ENCODE results near the gene KRTAP5-4. TPM values are rescaled to one million over a fixed set of nuclear protein-coding genes. Genes with fewer than 3 reads are reported as not detected.

The KRTAP5-4 gene
- total RNA-seq, 2 donors from 2014 or later, result not detected

DNA sequence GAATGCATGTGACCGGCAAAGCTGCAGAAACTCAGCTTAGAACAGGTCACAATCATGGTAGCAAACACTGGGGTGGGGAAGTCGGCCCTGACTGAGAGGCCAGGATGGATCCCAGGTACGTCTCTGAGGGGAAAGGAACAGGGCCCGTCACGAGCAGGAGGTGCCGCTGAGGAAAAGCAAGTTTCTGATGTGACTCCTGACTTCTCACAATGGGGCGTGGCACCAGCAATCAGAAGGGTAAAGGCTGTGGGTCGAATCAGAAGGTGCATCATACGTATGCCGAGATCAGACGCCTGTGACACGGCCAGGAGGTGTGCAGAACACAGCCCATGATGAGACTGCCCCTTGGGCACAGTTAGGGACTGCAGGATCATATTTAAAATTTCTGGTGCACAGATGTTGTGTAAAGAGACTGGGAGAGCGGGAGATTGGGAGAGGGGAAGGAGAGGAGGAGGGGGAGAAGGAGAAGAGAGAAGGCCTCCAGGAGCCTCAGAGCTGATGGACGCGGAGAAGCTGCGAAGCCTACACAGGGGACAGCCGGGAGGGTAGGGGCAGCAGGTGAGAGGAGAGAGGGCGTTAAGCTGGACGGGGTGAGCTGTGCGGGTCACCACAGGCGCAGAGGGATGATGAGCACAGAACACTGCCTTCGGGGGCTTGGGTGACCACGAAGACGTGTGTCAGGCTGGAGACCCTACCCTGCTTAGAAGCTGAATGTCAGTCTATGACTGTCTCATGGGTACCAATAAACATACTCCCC is 38.4 kb upstream of the KRTAP5-4 start:
- intact Hi-C loops (cut with DNase I), result no loop called here
- Histone ChIP-seq H3K9me3 (no peaks in the 10 kb centered on the region), H3K27me3 (no peaks in the 10 kb centered on the region), H3K4me3 (no peak overlapping the region), H3K36me3 (replicated peaks in 1 of 2; ENCODE audit: insufficient read depth in 1 of 2, low read depth in 2 of 2) (no peaks in the 10 kb centered on the region), H3K4me1 (no peaks in the 10 kb centered on the region), H3K27ac (no peak overlapping the region)
- 61 to 77% methylated on average over 24 of the region's 24 CpGs for WGBS, 2 donors
- no peak for DNase-seq
- TF ChIP-seq, protein P1, sequence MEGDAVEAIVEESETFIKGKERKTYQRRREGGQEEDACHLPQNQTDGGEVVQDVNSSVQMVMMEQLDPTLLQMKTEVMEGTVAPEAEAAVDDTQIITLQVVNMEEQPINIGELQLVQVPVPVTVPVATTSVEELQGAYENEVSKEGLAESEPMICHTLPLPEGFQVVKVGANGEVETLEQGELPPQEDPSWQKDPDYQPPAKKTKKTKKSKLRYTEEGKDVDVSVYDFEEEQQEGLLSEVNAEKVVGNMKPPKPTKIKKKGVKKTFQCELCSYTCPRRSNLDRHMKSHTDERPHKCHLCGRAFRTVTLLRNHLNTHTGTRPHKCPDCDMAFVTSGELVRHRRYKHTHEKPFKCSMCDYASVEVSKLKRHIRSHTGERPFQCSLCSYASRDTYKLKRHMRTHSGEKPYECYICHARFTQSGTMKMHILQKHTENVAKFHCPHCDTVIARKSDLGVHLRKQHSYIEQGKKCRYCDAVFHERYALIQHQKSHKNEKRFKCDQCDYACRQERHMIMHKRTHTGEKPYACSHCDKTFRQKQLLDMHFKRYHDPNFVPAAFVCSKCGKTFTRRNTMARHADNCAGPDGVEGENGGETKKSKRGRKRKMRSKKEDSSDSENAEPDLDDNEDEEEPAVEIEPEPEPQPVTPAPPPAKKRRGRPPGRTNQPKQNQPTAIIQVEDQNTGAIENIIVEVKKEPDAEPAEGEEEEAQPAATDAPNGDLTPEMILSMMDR (IDR thresholded peaks at IDR 0.05), result no peak
- TF ChIP-seq POLR2A (IDR thresholded peaks at IDR 0.05), result no peak
- no peak for ATAC-seq

DNA sequence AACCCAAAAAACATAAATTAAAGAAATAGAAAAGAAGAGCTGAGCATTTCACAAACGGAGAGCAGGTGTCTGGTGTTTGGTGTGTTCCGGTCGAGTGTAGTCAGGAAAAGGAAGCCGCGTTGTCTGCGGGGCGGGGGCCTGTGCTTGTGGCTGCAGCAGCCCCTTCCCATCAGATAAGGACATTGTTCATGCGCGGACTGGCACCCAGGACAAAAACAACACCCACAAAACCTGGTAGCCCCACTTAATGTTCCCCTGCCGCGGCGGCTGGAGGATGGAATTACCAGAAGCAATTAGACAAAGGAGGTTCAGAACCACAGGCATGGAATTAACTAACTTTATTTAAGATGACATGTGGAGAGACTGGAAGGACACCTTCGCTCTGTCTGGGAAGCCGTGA is 37.6 kb upstream of the KRTAP5-4 start:
- H3K27ac ChIP-seq, result no peak overlapping the region
- no peak for ATAC-seq
- no peak for DNase-seq
- TF ChIP-seq, protein P1 (IDR thresholded peaks at IDR 0.05), result no peak
- TF ChIP-seq POLR2A (IDR thresholded peaks at IDR 0.05), result no peak
- no peaks in the 10 kb centered on the region for H3K27me3 ChIP-seq
- H3K9me3 ChIP-seq, result no peaks in the 10 kb centered on the region
- 69 to 77% methylated on average over 12 to 14 of the region's 14 CpGs for WGBS, 2 donors
- H3K4me3 ChIP-seq, result no peak overlapping the region
- intact Hi-C loops (cut with DNase I), result loop anchor here (10.0 kb wide), 1 partner anchor 495 kb away; no protein-coding TSS in a partner anchor
- no peaks in the 10 kb centered on the region for H3K4me1 ChIP-seq
- H3K36me3 ChIP-seq (replicated peaks in 1 of 2; ENCODE audit: insufficient read depth in 1 of 2, low read depth in 2 of 2), result no peaks in the 10 kb centered on the region

- intact Hi-C loops (cut with DNase I), result loop anchor here (10.0 kb wide), 1 partner anchor 498 kb away; no protein-coding TSS in a partner anchor
- WGBS, 2 donors, result 48 to 66% methylated on average over 7 of the region's 7 CpGs
- ATAC-seq, result no peak
These were observed 34.7 kb upstream of the KRTAP5-4 start for GRCh38 chr11:1656670-1657069.

GRCh38 chr11:1656061-1656441 is 34.1 kb upstream of the KRTAP5-4 start:
- ATAC-seq (no peak), DNase-seq (no peak)
- Histone ChIP-seq H3K27me3 (no peaks in the 10 kb centered on the region), H3K27ac (no peak overlapping the region), H3K4me1 (peaks cover 5% of the 10 kb centered on the region), H3K4me3 (no peak overlapping the region), H3K36me3 (replicated peaks in 1 of 2; ENCODE audit: insufficient read depth in 1 of 2, low read depth in 2 of 2) (no peaks in the 10 kb centered on the region), H3K9me3 (no peaks in the 10 kb centered on the region)
- 76 to 78% methylated on average over 8 of the region's 9 CpGs for WGBS, 2 donors
- no peak for TF ChIP-seq POLR2A (IDR thresholded peaks at IDR 0.05)
- TF ChIP-seq, protein P1 (IDR thresholded peaks at IDR 0.05), result no peak
- intact Hi-C loops (cut with DNase I), result loop anchor here (10.0 kb wide), 1 partner anchor 499 kb away; no protein-coding TSS in a partner anchor

More at GRCh38 chr11:1656670-1657069, 34.7 kb upstream of the KRTAP5-4 start:
- Histone ChIP-seq H3K9me3 (no peaks in the 10 kb centered on the region), H3K4me1 (peaks cover 5% of the 10 kb centered on the region), H3K27ac (no peak overlapping the region), H3K27me3 (no peaks in the 10 kb centered on the region), H3K36me3 (replicated peaks in 1 of 2; ENCODE audit: insufficient read depth in 1 of 2, low read depth in 2 of 2) (no peaks in the 10 kb centered on the region), H3K4me3 (no peak overlapping the region)
- no peak for TF ChIP-seq POLR2A (IDR thresholded peaks at IDR 0.05)
- TF ChIP-seq, protein P1 (IDR thresholded peaks at IDR 0.05), result no peak
- no peak for DNase-seq
